HCT116 (cell line): ENCODE data around the gene ELK3. TPM values are rescaled to one million over a fixed set of nuclear protein-coding genes. Genes with fewer than 3 reads are reported as not detected.

ENCODE experiments used
- ATAC-seq: fragments of 200-7000 bp; cut with Tn5 transposase; 2 replicates; pipeline ENCODE4 v1.9.1; 2020; ENCODE audit warnings: mild to moderate bottlenecking, moderate library complexity
- BruUV-seq: library from RNA; stranded (reverse); fragments of 400-500 nt; replicated peaks from 2 replicates; lab custom pipeline; 2021; lab: Mats Ljungman, UMichigan
- CTCF ChIA-PET: fragments of 300-600 bp; sonication (Branson Sonifier 250); formaldehyde crosslinking; loops from one replicate; lab custom pipeline; 2021; ENCODE audit warnings: antibody characterized with exemption; lab: Charles Lee
- POLR2A ChIA-PET: fragments of 300-600, 350-600 bp; sonication (Branson Sonifier 250); formaldehyde crosslinking; loops from one replicate; lab custom pipeline; 2021; ENCODE audit warnings: antibody characterized with exemption; lab: Charles Lee
- RAD21 ChIA-PET, 2 experiments: fragments of 300-600 bp; sonication (Branson Sonifier 250); formaldehyde crosslinking; loops; one replicate each; lab custom pipeline; 2023; ENCODE audit warnings: low total read pairs in 2 of 2; ENCODE audit not compliant: uncharacterized antibody in 2 of 2, unreplicated experiment in 2 of 2, low non-redundant PET in 1 of 2; lab: Charles Lee
- DNase-seq: peaks from one replicate; pipeline ENCODE4 v3.0.0-alpha.2; 2010; ENCODE audit warnings: low read depth, low spot score
- H2AFZ ChIP-seq: fragments of 200-600 bp; shearing (Covaris generic), sonication (generic); 2 replicates; pipeline ENCODE4 v1.6.1; 2017; ENCODE audit warnings: low read depth, mixed run types, mixed read lengths, antibody characterized with exemption, low read length; ENCODE audit not compliant: poor library complexity, severe bottlenecking
- H3K27ac ChIP-seq: 2 replicates; pipeline ENCODE4 v1.5.1; 2012; ENCODE audit warnings: low read depth, low read length
- H3K27me3 ChIP-seq: fragments of 200-600 bp; sonication (generic); 2 replicates; pipeline ENCODE4 v1.6.1; 2016; ENCODE audit warnings: mixed run types, low read length, mixed read lengths; ENCODE audit not compliant: insufficient read depth
- H3K36me3 ChIP-seq, 2 experiments: fragments of 200-500 bp in 1 of 2; fragments of 200-600 bp in 1 of 2; sonication (Bioruptor generic) in 1 of 2; sonication (generic) in 1 of 2; 2 replicates each; pipeline versions ENCODE4 v1.5.1 to v1.6.1; 2014 to 2016; ENCODE audit warnings: low read length in 2 of 2, inconsistent platforms in 1 of 2, mixed read lengths in 1 of 2, mixed run types in 1 of 2; ENCODE audit not compliant: insufficient read depth in 2 of 2, control insufficient read depth in 1 of 2
- H3K4me1 ChIP-seq, 2 experiments: fragments of 200-600 bp in 1 of 2; sonication (generic) in 1 of 2; 2 replicates each; pipeline versions ENCODE4 v1.5.1 to v1.6.1; 2012 to 2017; ENCODE audit warnings: low read length in 2 of 2, inconsistent platforms in 1 of 2, mild to moderate bottlenecking in 1 of 2, mixed read lengths in 1 of 2, mixed run types in 1 of 2, moderate library complexity in 1 of 2; ENCODE audit not compliant: insufficient read depth in 2 of 2, control insufficient read depth in 1 of 2
- H3K4me2 ChIP-seq: fragments of 200-600 bp; sonication (generic); 2 replicates; pipeline ENCODE4 v1.6.1; 2017; ENCODE audit warnings: mixed run types, low read length, mixed read lengths
- H3K4me3 ChIP-seq, 2 experiments: fragments of 200-600 bp in 1 of 2; sonication (generic) in 1 of 2; replicated peaks in 1 of 2; 2 replicates each; pipeline ENCODE4 v1.5.1; 2011 to 2016; ENCODE audit warnings: low read length in 2 of 2, control low read depth in 1 of 2, low read depth in 1 of 2, mild to moderate bottlenecking in 1 of 2, mixed read lengths in 1 of 2, mixed run types in 1 of 2
- H3K79me2 ChIP-seq: fragments of 200-600 bp; sonication (generic); 2 replicates; pipeline ENCODE4 v1.6.1; 2017; ENCODE audit warnings: mild to moderate bottlenecking, mixed run types, low read length, moderate library complexity, mixed read lengths; ENCODE audit not compliant: insufficient read depth
- H3K9ac ChIP-seq: fragments of 200-600 bp; sonication (generic); 2 replicates; pipeline ENCODE4 v1.6.1; 2016; ENCODE audit warnings: low read length, mixed read lengths
- H3K9me2 ChIP-seq: fragments of 200-600 bp; sonication (generic), shearing (Covaris generic); 2 replicates; pipeline ENCODE4 v1.6.1; 2017; ENCODE audit warnings: mixed run types, mild to moderate bottlenecking, moderate library complexity; ENCODE audit not compliant: insufficient read depth
- H3K9me3 ChIP-seq, 2 experiments: fragments of 200-500 bp in 1 of 2; fragments of 200-600 bp in 1 of 2; sonication (Bioruptor generic) in 1 of 2; sonication (generic) in 1 of 2; 2 replicates each; pipeline ENCODE4 v1.6.1; 2014 to 2017; ENCODE audit warnings: low read length in 2 of 2, mixed read lengths in 2 of 2, inconsistent platforms in 1 of 2, low read depth in 1 of 2, mild to moderate bottlenecking in 1 of 2, mixed run types in 1 of 2, moderate library complexity in 1 of 2; ENCODE audit not compliant: control insufficient read depth in 1 of 2, insufficient read depth in 1 of 2
- H4K20me1 ChIP-seq: fragments of 200-600 bp; sonication (generic), shearing (Covaris generic); 2 replicates; pipeline ENCODE4 v1.6.1; 2017; ENCODE audit warnings: mixed run types, mild to moderate bottlenecking, moderate library complexity; ENCODE audit not compliant: insufficient read depth
- ATF3 ChIP-seq: IDR thresholded peaks from 2 replicates; pipeline ENCODE4 v1.6.1; 2012
- CBX3 ChIP-seq: IDR thresholded peaks from 2 replicates; pipeline ENCODE4 v1.6.1; 2012; ENCODE audit warnings: low read depth
- CEBPB ChIP-seq: IDR thresholded peaks from 2 replicates; pipeline ENCODE4 v1.6.1; 2012; ENCODE audit warnings: low read depth
- EZH2 ChIP-seq: fragments of 200-600 bp; sonication (generic); IDR thresholded peaks from 2 replicates; pipeline ENCODE4 v1.6.1; 2017; ENCODE audit warnings: antibody characterized with exemption, mixed run types
- EZH2phosphoT487 ChIP-seq: fragments of 200-600 bp; IDR thresholded peaks from 2 replicates; pipeline ENCODE4 v1.6.1; 2018; ENCODE audit warnings: antibody characterized with exemption, borderline replicate concordance
- FOSL1 ChIP-seq: IDR thresholded peaks from 2 replicates; pipeline ENCODE4 v1.6.1; 2012; ENCODE audit warnings: low read depth
- JUND ChIP-seq: IDR thresholded peaks from 2 replicates; pipeline ENCODE4 v1.6.1; 2012
- POLR2A ChIP-seq: IDR thresholded peaks from 2 replicates; pipeline ENCODE4 v1.7.0; 2011; ENCODE audit warnings: borderline replicate concordance; ENCODE audit not compliant: insufficient read depth, insufficient read length; ENCODE audit errors: extremely low read depth
- RAD21 ChIP-seq: IDR thresholded peaks from 2 replicates; pipeline ENCODE4 v1.6.1; 2012; ENCODE audit warnings: low read depth, mild to moderate bottlenecking
- REST ChIP-seq: IDR thresholded peaks from 2 replicates; pipeline ENCODE4 v1.6.1; 2012; ENCODE audit warnings: low read depth
- SIN3A ChIP-seq: IDR thresholded peaks from 2 replicates; pipeline ENCODE4 v1.6.1; 2012; ENCODE audit warnings: low read depth
- SP1 ChIP-seq: IDR thresholded peaks from 2 replicates; pipeline ENCODE4 v1.6.1; 2012; ENCODE audit warnings: low read depth
- SRF ChIP-seq: IDR thresholded peaks from 2 replicates; pipeline ENCODE4 v1.6.1; 2012; ENCODE audit warnings: low read depth
- TCF7L2 ChIP-seq: IDR thresholded peaks from 2 replicates; pipeline ENCODE4 v1.7.0; 2011; ENCODE audit warnings: borderline replicate concordance, inconsistent platforms; ENCODE audit not compliant: insufficient read depth, insufficient read length; ENCODE audit errors: extremely low read depth
- ZBTB33 ChIP-seq: IDR thresholded peaks from 2 replicates; pipeline ENCODE4 v1.6.1; 2011; ENCODE audit warnings: mild to moderate bottlenecking, low read length, moderate library complexity; ENCODE audit not compliant: insufficient replicate concordance; ENCODE audit errors: extremely low read depth
- ZFX ChIP-seq: fragments of 450-650 bp; IDR thresholded peaks from 2 replicates; pipeline ENCODE4 v1.6.1; 2017
- ZNF274 ChIP-seq: fragments of 200-500 bp; sonication (Bioruptor generic); IDR thresholded peaks from 2 replicates; pipeline ENCODE4 v1.6.1; 2014; ENCODE audit warnings: mild to moderate bottlenecking, low read depth, low read length, inconsistent platforms
- intact Hi-C: fragments of 100-400 bp; cut with micrococcal nuclease; formaldehyde crosslinking; loops from 2 replicates; pipeline ENCODE4 v1.10.0; 2022
- total RNA-seq: library from RNA; stranded (reverse); gene quantifications from one replicate; pipeline ENCODE4 v1.2.1, GENCODE V29; 2021; ENCODE audit not compliant: unreplicated experiment
- TF ChIP-seq, protein P1 (sequence below), 3 experiments: fragments of 200-600 bp in 1 of 3; sonication (generic) in 1 of 3; IDR thresholded peaks in 2 of 3; conservative IDR thresholded peaks in 1 of 3; 2 replicates each; pipeline ENCODE4 v1.5.1; 2012 to 2017; ENCODE audit warnings: low read depth in 2 of 3, low read length in 2 of 3, antibody characterized with exemption in 1 of 3, borderline replicate concordance in 1 of 3, control low read depth in 1 of 3, mild to moderate bottlenecking in 1 of 3, mixed read lengths in 1 of 3, mixed run types in 1 of 3, moderate library complexity in 1 of 3; ENCODE audit not compliant: insufficient read depth in 1 of 3
- TF ChIP-seq, protein P2 (sequence below): IDR thresholded peaks from 2 replicates; pipeline ENCODE4 v1.6.1; 2012

The ELK3 gene
- total RNA-seq, 1 experiment from 2014 or later: 45.6 TPM

GRCh38 chr12:96265836-96266235 lies 71.7 kb downstream of the ELK3 start:
- Histone ChIP-seq H3K9me3 (no peaks in the 10 kb centered on the region), H3K4me3 (no peak overlapping the region), H3K9me2 (no peaks in the 10 kb centered on the region), H3K79me2 (peaks cover 10% of the 10 kb centered on the region; the same call in 1 of the 2 replicates), H4K20me1 (no peaks in the 10 kb centered on the region), H3K27me3 (no peaks in the 10 kb centered on the region), H3K4me1 (no peaks in the 10 kb centered on the region), H3K9ac (no peak overlapping the region), H2AFZ (no peak overlapping the region), H3K27ac (no peak overlapping the region), H3K4me2 (no peak overlapping the region), H3K36me3 (peaks cover 9 to 20% of the 10 kb centered on the region in 2 experiments; a peak in 3 of 4 replicates)
- DNase-seq (no peak), ATAC-seq (no peak)
- TF ChIP-seq TCF7L2 (no peak), CEBPB (no peak), RAD21 (no peak), ZNF274 (no peak), SP1 (no peak), EZH2phosphoT487 (no peak), FOSL1 (no peak), ZFX (no peak), POLR2A (no peak), CBX3 (no peak), ZBTB33 (no peak), ATF3 (no peak), SRF (no peak), REST (no peak), SIN3A (no peak), JUND (no peak), EZH2 (no peak)
- TF ChIP-seq, protein P1, sequence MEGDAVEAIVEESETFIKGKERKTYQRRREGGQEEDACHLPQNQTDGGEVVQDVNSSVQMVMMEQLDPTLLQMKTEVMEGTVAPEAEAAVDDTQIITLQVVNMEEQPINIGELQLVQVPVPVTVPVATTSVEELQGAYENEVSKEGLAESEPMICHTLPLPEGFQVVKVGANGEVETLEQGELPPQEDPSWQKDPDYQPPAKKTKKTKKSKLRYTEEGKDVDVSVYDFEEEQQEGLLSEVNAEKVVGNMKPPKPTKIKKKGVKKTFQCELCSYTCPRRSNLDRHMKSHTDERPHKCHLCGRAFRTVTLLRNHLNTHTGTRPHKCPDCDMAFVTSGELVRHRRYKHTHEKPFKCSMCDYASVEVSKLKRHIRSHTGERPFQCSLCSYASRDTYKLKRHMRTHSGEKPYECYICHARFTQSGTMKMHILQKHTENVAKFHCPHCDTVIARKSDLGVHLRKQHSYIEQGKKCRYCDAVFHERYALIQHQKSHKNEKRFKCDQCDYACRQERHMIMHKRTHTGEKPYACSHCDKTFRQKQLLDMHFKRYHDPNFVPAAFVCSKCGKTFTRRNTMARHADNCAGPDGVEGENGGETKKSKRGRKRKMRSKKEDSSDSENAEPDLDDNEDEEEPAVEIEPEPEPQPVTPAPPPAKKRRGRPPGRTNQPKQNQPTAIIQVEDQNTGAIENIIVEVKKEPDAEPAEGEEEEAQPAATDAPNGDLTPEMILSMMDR (IDR thresholded peaks at IDR 0.05 in 2 of 3, conservative IDR thresholded peaks at IDR 0.05 in 1 of 3; ENCODE audit: borderline replicate concordance in 1 of 3, insufficient read depth in 1 of 3, low read depth in 2 of 3, low read length in 2 of 3): no peak
- TF ChIP-seq, protein P2, sequence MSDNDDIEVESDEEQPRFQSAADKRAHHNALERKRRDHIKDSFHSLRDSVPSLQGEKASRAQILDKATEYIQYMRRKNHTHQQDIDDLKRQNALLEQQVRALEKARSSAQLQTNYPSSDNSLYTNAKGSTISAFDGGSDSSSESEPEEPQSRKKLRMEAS: no peak
- CTCF ChIA-PET: interaction anchor here (0.6 kb wide), 1 partner anchor 279 kb away, joined by 3 read pairs; no protein-coding TSS in a partner anchor
- RAD21 ChIA-PET: no interaction called here
- no TSS peak for BruUV-seq
- POLR2A ChIA-PET: no interaction called here
- intact Hi-C loops: no loop called here
